ENCODE data around the gene PPM1H. TPM values are rescaled to one million over a fixed set of nuclear protein-coding genes. Genes with fewer than 3 reads are reported as not detected.

PPM1H gene
- total and polyA plus RNA-seq, 2 donors (not counting 1 experiment from before 2014, with no cell fraction given) = 0.01 TPM; not detected in 1

DNA sequence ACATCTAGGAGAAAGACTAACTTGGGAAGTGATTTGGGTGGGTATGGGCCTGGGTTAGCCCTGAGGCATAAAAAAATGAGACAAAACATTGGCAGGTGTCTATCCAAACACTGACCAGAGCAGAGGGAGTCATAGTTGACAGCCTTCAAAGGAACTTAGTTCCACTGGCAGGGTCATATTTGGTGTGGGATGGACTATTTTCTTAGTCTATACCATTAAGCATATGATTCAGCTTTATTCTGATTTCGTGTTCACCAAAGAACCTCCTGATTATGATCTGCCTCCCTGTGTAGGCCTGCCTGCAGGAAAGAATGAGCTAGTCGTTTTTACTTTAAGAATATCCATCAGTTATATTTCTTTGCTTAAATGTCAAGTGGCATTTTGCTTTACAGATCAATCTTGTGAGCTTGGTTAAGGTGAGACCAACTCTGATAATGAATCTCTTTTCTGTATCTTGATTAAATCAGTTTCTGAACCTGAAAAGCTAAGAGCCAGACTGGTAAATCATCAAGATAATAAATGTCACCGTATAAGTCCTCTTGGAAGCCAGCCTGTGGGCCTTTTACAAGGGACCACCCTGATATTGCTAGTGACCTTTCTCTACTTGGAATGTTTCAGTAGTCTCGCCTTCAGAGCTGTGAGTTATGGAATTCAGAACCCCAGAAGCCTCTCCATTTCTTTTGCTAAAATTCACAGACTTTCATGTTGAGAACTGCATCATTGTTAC, 285.4 kb downstream of the PPM1H start:
- intact Hi-C loops (cut with micrococcal nuclease) = no loop called here
- Histone ChIP-seq H3K36me3 (replicated peaks in 1 of 2; ENCODE audit: control extremely low read depth in 1 of 2, control insufficient read depth in 1 of 2, extremely low read depth in 1 of 2, insufficient read depth in 2 of 2, low read length in 1 of 2) (no peaks in the 10 kb centered on the region), H3K9me3 (ENCODE audit: control extremely low read depth in 1 of 3, control insufficient read depth in 2 of 3, insufficient read depth in 1 of 3, low read length in 2 of 3) (no peaks in the 10 kb centered on the region), H4K20me1 (ENCODE audit: control insufficient read depth, insufficient read depth, low read length, poor library complexity, severe bottlenecking) (no peaks in the 10 kb centered on the region), H3K27me3 (replicated peaks in 1 of 4; ENCODE audit: control extremely low read depth in 1 of 4, control insufficient read depth in 3 of 4, insufficient read depth in 4 of 4, low read length in 3 of 4) (no peaks in the 10 kb centered on the region), H3K79me2 (ENCODE audit: control insufficient read depth, insufficient read depth, low read length) (no peaks in the 10 kb centered on the region), H3K4me1 (ENCODE audit: control insufficient read depth in 2 of 2, insufficient read depth in 2 of 2, low read length in 2 of 2) (no peaks in the 10 kb centered on the region), H3K4me3 (ENCODE audit: control extremely low read depth in 1 of 5, extremely low read depth in 1 of 5, insufficient read depth in 1 of 5, low read depth in 2 of 5, low read length in 4 of 5) (no peak overlapping the region), H3K4me2 (replicated peaks; ENCODE audit: low read depth, low read length, poor library complexity, severe bottlenecking) (no peak overlapping the region), H3K27ac (ENCODE audit: low read length in 2 of 2) (no peak overlapping the region), H3K9ac (ENCODE audit: low read length) (no peak overlapping the region), H2AFZ (ENCODE audit: insufficient read depth, low read depth, low read length, poor library complexity, severe bottlenecking) (no peak overlapping the region)
- Mint-ChIP-seq H3K4me1 (no peaks in the 10 kb centered on the region), H3K9me3 (ENCODE audit: insufficient read depth) (no peaks in the 10 kb centered on the region), H3K27ac (no peak overlapping the region), H3K27me3 (no peaks in the 10 kb centered on the region), H3K4me3 (no peak overlapping the region)
- TF ChIP-seq EZH2 (IDR thresholded peaks at IDR 0.05; ENCODE audit: borderline replicate concordance, insufficient read depth, low read depth, low read length, poor library complexity, severe bottlenecking) = no peak
- TF ChIP-seq, protein P1, sequence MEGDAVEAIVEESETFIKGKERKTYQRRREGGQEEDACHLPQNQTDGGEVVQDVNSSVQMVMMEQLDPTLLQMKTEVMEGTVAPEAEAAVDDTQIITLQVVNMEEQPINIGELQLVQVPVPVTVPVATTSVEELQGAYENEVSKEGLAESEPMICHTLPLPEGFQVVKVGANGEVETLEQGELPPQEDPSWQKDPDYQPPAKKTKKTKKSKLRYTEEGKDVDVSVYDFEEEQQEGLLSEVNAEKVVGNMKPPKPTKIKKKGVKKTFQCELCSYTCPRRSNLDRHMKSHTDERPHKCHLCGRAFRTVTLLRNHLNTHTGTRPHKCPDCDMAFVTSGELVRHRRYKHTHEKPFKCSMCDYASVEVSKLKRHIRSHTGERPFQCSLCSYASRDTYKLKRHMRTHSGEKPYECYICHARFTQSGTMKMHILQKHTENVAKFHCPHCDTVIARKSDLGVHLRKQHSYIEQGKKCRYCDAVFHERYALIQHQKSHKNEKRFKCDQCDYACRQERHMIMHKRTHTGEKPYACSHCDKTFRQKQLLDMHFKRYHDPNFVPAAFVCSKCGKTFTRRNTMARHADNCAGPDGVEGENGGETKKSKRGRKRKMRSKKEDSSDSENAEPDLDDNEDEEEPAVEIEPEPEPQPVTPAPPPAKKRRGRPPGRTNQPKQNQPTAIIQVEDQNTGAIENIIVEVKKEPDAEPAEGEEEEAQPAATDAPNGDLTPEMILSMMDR (IDR thresholded peaks at IDR 0.05) = no peak
- POLR2A ChIA-PET = no interaction called here
- CTCF ChIA-PET = no interaction called here
- 89% methylated on average over 1 of the region's 4 CpGs for WGBS (ENCODE audit: insufficient coverage)
- DNase-seq = no peak
- ATAC-seq (ENCODE audit: low read depth) = no peak

DNA sequence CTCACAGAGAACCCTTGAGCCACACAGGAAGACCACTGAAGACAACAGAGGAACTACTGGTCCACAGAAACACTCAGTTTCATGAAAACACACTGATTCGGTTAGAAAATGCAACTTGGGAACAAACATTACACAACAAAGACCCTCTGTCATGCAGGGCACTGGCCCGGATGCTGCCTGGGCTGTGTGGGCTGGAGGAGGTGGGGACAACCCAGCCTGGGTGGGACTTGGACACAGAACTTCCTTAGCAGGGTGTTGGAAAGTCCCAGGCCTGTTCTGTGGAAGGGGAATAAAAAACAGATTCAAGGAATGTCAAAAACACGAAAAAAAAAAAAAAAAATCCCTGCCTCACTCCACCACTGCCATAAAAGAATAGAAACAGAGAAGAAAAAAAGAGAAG, 287.4 kb downstream of the PPM1H start:
- no CpG with 5 or more reads among the region's 3 CpGs for WGBS (ENCODE audit: insufficient coverage)

More for the DNA sequence above, 287.4 kb downstream of the PPM1H start:
- H3K4me2 ChIP-seq (replicated peaks; ENCODE audit: low read depth, low read length, poor library complexity, severe bottlenecking) = no peak overlapping the region
- no peaks in the 10 kb centered on the region for H3K9me3 ChIP-seq (ENCODE audit: control extremely low read depth in 1 of 3, control insufficient read depth in 2 of 3, insufficient read depth in 1 of 3, low read length in 2 of 3)
- H3K27ac ChIP-seq (ENCODE audit: low read length in 2 of 2) = no peak overlapping the region
- no peak overlapping the region for H2AFZ ChIP-seq (ENCODE audit: insufficient read depth, low read depth, low read length, poor library complexity, severe bottlenecking)
- H3K4me3 Mint-ChIP-seq = no peak overlapping the region
- H3K27me3 ChIP-seq (replicated peaks in 1 of 4; ENCODE audit: control extremely low read depth in 1 of 4, control insufficient read depth in 3 of 4, insufficient read depth in 4 of 4, low read length in 3 of 4) = no peaks in the 10 kb centered on the region
- H3K9ac ChIP-seq (ENCODE audit: low read length) = no peak overlapping the region
- POLR2A ChIA-PET = no interaction called here
- no peak for TF ChIP-seq EZH2 (IDR thresholded peaks at IDR 0.05; ENCODE audit: borderline replicate concordance, insufficient read depth, low read depth, low read length, poor library complexity, severe bottlenecking)
- TF ChIP-seq, protein P1 (IDR thresholded peaks at IDR 0.05) = no peak
- intact Hi-C loops (cut with micrococcal nuclease) = no loop called here
- no peak overlapping the region for H3K27ac Mint-ChIP-seq
- CTCF ChIA-PET = no interaction called here
- H3K36me3 ChIP-seq (replicated peaks in 1 of 2; ENCODE audit: control extremely low read depth in 1 of 2, control insufficient read depth in 1 of 2, extremely low read depth in 1 of 2, insufficient read depth in 2 of 2, low read length in 1 of 2) = no peaks in the 10 kb centered on the region
- no peak for ATAC-seq (ENCODE audit: low read depth)
- no peaks in the 10 kb centered on the region for H4K20me1 ChIP-seq (ENCODE audit: control insufficient read depth, insufficient read depth, low read length, poor library complexity, severe bottlenecking)
- no peaks in the 10 kb centered on the region for H3K4me1 ChIP-seq (ENCODE audit: control insufficient read depth in 2 of 2, insufficient read depth in 2 of 2, low read length in 2 of 2)
- no peak for DNase-seq
- H3K4me1 Mint-ChIP-seq = no peaks in the 10 kb centered on the region
- no peaks in the 10 kb centered on the region for H3K9me3 Mint-ChIP-seq (ENCODE audit: insufficient read depth)
- H3K79me2 ChIP-seq (ENCODE audit: control insufficient read depth, insufficient read depth, low read length) = no peaks in the 10 kb centered on the region
- H3K27me3 Mint-ChIP-seq = no peaks in the 10 kb centered on the region
- no peak overlapping the region for H3K4me3 ChIP-seq (ENCODE audit: control extremely low read depth in 1 of 5, extremely low read depth in 1 of 5, insufficient read depth in 1 of 5, low read depth in 2 of 5, low read length in 4 of 5)

Data from B cell (primary cell).